Urothelium cell line (cell line): ENCODE results near the gene NHSL1.
A peak's percentile ranks its signal among the peaks of the same experiment; 100 is the strongest.

ENCODE experiments used
- DNase-seq: peaks from one replicate; pipeline ENCODE4 v3.0.0; 2011; ENCODE audit warnings: low spot score, mixed read lengths
- FAIRE-seq: peaks from 2 replicates; lab custom pipeline; 2011; peaks lifted over from hg19 to GRCh38; lab: Jason Lieb, UNC

Gene NHSL1

DNA sequence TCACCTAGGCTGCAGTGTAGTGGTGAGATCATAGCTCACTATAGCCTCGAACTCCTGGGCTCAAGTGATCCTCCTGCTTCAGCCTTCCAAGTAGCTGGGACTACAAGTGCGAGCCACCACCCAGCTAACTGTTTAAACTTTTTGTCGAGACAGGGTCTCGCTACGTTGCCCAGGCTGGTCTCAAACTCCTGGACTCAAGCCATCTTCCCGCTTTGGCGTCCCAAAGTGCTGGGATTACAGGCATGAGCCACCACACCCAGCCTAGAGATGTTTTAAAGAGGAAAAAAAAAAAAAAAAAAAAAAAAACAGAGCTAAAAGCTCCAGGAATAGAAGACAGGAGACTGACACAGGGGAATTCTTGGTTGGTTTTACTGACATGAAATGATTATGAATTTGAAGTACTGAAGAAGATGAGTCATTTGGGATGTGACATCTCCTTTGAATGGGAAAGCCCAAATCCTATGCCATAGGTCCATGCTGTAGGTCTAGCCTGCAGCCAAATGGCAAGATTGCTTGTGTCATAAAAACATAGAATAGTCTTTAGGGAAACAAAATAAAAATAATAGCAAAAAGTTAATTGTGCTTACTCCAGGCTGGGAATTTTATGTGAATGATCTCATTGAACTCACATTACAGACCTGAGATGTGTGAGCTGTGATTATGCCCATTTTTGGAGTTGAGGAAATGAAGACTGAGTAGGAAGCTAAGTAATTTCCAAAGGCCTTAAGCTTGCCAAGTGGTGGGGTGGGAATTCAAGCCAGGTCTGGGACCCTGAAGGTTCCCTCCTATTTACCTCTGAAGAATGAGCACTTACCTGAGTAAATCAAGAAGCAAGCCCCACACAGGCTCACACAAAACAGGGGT lies 24.3 kb upstream of the NHSL1 start:
- FAIRE-seq (no peak), DNase-seq (no peak)

DNA sequence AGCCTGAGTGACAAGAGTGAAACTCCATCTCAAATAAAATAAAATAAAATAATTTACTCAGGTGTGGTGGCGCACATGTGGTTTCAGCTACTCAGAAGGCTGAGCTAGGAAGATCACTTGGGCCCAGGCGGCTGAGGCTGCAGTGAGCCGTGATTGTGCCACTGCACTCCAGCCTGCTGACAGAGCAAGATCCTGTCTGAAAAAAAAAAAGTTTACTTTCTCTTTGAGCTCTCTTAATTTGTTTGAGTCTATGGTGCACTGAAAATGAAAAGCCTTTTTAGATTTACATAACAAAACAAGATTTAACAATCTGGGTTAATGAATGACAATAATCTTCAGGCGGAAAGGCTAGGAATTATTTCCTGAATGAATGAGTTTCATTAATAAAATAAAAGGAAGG lies 23.3 kb upstream of the NHSL1 start:
- FAIRE-seq, result no peak
- DNase-seq, result no peak

GRCh38 chr6:138521790-138522189 lies 22.5 kb upstream of the NHSL1 start:
- FAIRE-seq (no peak), DNase-seq (no peak)

- FAIRE-seq (no peak), DNase-seq (peak; percentile 12)
These were observed 21.2 kb upstream of the NHSL1 start for GRCh38 chr6:138520463-138520862.

DNA sequence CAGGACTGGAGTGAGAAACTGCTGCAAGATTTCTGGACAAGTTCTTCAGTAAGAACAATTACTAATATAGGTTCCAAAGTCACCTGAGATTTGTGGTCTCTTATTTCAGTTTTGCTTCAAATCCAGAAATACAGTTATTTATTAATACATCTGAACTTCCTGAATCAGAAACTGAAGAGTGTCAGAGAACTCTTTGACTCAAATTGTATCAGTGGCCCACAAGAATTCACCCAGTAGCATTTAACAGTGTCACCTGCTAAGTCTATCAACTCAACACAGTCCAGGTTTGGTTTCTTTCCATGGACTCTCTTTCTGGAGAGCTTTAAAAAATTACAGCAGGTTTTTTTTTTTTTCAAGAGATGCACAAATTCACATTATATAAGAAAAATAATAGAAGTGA lies 18.8 kb upstream of the NHSL1 start:
- FAIRE-seq (no peak), DNase-seq (no peak)

GRCh38 chr6:138517635-138518034 lies 18.3 kb upstream of the NHSL1 start:
- FAIRE-seq (no peak), DNase-seq (peak; percentile 15)

DNA sequence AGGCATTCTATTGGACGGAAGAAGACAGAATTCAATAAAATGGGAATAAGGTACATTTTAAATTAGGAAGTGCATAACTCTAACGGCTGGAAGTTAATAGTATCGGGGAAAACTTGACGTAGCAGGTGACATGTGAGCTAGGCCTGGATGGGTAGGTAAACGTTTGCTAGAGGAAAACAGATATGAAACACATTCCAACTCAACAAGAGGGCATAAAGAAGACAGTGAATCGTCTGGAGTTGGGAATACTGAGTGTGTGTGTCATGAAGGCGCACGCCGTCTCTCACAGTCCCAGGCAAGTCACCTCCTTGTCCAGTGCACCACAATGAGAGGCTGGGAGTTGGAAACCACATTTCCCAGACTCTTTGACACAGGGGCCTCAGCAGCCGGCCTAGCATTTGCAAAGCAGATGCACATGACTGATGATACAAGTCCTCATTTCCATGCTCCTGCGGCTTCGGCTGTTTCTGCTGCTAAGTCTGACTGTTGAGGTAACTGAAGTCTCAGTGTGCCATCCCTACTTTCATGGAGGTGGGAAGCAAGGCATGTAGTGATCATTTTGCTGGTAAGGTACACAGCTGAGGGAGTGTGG lies 16.5 kb upstream of the NHSL1 start:
- DNase-seq, result no peak
- no peak for FAIRE-seq

- no peak for DNase-seq
- no peak for FAIRE-seq
These were observed 15.7 kb upstream of the NHSL1 start for GRCh38 chr6:138514860-138515540.

GRCh38 chr6:138512609-138513008 lies 13.3 kb upstream of the NHSL1 start:
- FAIRE-seq, result no peak
- no peak for DNase-seq

DNA sequence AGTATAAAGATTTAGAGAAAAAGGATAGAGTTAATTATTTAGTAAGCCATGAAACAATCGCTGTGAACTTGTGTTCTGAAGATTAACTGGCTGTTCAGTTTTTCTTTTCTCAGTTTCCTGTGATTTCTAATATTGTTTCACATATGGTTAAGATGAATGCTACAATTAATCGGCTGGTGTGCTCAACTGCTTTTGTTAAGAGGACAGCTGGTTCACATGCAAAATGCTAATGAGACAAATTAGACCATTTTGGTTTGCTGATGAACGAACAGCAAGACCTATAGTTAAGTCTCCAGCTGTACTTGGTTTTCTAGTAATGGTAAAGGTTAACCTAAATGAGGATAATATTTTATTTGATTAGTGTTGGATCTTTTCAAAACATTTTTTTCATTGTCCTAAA lies 10.8 kb upstream of the NHSL1 start:
- FAIRE-seq, result no peak
- no peak for DNase-seq

DNA sequence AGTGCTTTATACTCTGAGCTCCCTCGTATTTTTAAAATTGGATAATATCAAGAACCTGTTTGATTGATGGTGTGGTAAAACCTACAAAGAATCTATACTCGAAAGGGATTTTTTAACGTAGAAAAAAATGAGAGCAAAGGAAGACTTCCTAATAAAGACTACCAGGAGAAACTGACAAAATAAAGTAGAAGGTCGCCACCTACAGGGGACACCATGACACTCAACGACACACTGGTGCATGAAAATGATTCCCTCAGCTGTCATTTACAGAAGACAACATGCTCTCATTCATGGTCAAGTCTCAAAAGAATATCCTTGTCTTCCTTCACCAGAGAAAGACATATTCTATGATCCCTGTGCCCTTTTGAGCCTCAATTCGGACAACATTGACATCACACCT lies 10.1 kb upstream of the NHSL1 start:
- no peak for FAIRE-seq
- no peak for DNase-seq

- no peak for DNase-seq
- FAIRE-seq, result no peak
These were observed 9.3 kb upstream of the NHSL1 start for GRCh38 chr6:138508676-138508988.

DNA sequence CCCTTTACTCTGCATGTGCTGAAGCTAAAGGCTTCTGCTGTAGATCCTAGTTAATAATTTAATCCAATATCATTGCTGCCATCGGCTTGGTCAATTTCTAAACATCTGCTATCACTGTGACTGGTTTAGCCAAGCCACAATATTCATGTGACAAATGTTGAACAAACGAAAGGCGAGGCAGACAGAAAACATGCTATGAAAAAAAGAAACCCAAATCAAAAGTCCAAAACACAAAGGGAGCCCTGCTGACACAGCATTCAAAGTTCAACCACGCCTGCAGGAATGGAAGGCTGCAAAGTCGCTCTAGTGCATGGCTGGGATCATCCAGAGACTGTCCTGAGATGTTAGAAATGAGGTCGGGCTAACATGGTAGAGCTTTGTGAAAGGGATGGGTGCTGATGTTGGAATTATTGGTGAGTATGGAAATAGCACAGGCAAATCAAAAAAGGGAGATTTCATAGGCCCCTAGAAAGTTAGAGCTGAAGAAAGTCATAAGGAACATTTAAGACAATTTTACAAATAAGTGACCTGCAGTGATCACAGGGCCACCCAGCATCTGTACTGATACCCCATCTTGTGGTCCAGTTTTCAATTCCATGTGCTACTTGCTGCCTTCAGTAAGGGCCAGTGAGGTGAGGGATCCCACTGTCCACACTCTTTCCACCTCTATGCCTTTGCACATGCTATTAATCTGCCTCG lies 8.8 kb upstream of the NHSL1 start:
- FAIRE-seq (no peak), DNase-seq (no peak)

DNA sequence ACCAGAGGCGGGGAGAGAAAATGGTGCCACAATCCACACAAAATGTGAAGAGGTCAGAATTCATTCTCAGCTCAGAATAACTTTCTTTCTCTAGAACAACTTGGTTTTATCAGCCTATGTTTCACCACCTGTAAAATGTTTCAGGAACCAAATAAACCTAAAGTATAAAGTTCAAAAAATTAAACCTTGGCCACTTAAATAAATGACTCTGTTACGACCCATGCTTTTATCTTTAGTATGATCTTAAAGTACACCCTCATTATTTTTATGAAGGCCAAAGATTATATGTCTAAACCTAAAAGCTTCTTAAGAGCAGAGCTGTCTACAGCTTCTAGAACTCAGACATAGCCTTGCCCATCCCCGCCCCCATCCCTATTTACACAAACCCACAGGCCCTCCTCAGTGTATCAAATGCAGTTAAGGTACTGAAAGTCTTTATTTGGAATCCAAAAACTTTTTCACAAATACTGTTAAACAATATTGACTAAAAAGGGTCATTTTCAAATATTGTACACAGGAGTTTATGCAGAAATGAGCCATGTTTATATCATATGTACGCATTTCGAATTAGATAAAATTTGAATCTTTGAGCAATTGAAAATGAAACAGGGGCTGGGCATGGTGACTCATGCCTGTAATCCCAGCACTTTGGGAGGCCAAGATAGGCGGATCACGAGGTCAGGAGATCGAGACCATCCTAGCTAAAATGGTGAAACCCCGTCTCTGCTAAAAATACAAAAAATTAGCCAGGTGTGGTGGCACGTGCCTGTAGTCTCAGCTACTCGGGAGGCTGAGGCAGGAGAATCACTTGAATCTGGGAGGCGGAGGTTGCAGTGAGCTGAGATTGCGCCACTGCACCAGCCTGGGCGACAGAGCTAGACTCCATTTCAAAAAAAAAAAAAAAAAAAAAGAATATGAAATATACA lies 5.7 kb upstream of the NHSL1 start:
- DNase-seq (no peak), FAIRE-seq (no peak)

DNA sequence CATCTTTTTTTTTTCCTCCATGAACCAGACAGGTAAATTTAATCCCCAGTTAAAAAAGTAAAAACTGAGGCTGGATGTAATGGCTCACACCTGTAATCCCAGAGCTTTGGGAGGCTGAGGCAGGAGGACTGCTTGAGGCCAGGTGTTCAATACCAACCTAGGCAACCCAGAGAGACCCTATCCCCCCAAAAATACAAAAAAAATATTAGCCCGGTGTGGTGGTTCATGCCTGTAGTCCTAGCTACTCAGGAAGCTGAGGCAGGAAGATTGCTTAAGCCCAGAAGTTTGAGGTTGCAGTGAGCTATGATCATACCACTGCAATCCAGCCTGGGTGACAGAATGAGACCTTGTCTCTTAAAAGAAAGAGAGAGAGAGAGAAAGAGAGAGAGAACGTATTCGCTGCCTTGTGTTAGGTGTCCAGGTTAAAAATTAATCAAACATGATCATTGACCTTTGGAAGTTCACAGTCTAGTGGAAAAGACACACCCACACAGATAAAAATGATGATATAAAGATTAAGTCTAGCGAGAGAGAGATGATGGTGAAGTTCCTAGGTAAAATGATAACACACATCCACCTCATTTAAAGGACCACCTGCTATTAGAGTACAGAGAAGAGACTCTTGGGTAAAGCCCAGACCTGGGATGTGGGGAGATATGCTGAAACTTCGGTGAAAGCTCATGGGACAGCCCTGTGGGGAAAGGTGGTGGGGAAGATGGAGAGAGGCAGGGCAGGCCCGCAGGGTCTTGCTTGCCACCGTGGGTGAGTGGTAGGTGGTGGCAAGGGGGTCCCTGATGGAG lies 4.8 kb upstream of the NHSL1 start:
- DNase-seq (no peak), FAIRE-seq (no peak)

GRCh38 chr6:138502546-138502945 lies 3.3 kb upstream of the NHSL1 start:
- no peak for DNase-seq
- peak; percentile 27 for FAIRE-seq

- no peak for FAIRE-seq
- no peak for DNase-seq
These were observed 1.7 kb upstream of the NHSL1 start for GRCh38 chr6:138500867-138501446.

DNA sequence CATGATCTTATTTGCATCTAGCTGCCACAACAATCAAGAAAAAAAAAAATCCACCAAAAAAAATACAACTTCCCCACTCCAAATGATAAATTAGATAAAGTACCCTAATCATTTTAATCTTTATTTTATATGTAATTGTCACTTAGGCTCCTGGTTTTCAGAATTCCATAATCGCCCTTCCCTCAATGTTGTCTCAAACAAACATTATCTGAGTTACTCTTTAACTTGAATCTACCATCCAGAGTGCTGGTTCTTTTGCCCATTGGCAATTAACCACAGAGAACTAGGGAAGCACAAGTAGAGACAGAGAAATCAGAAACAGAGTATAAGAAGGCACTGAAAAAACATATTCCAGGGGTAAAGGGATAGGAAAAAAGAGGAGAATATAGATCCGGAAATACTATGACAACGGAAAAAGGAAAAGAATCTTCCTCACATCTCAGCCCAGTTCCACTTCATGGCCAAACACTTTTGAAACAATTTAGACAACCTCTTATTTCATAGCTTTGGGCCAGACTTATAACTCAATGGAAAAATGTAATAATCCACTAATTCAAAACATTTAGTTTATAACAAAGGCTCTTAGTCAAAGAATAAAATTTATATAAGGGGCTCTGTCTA lies 861 bp upstream of the NHSL1 start:
- DNase-seq (no peak), FAIRE-seq (no peak)
